Activated T-helper 2 cell treated with anti-CD3 and anti-CD28 coated beads, Interferon-gamma antibody, Interleukin-2, Interleukin-4, amounts not matched to agents 10 μg/mL and 5 μg/mL and 100 μg/mL, durations not matched to agents 14 hours and 24 hours and 36 hours (primary cell): Measurements from ENCODE around the gene DGKE. TPM values are rescaled to one million over a fixed set of nuclear protein-coding genes. Genes with fewer than 3 reads are reported as not detected.
A peak's percentile ranks its signal among the peaks of the same experiment; 100 is the strongest.

Source experiments
- DNase-seq: peaks from one replicate; pipeline ENCODE4 v3.0.0; 2021; ENCODE audit warnings: low spot score
- H3K27ac Mint-ChIP-seq: one replicate; pipeline ENCODE4 v1.8.0; 2021; ENCODE audit warnings: mixed read lengths
- H3K27me3 Mint-ChIP-seq: one replicate; pipeline ENCODE4 v1.8.0; 2021; ENCODE audit warnings: low read depth, mixed read lengths
- H3K36me3 Mint-ChIP-seq: one replicate; pipeline ENCODE4 v1.8.0; 2021; ENCODE audit warnings: low read depth, mixed read lengths
- H3K4me1 Mint-ChIP-seq: one replicate; pipeline ENCODE4 v1.8.0; 2021; ENCODE audit warnings: low read depth, mixed read lengths
- H3K4me3 Mint-ChIP-seq: one replicate; pipeline ENCODE4 v1.8.0; 2021; ENCODE audit warnings: low read depth, mild to moderate bottlenecking, moderate library complexity, mixed read lengths
- H3K9me3 Mint-ChIP-seq: one replicate; pipeline ENCODE4 v1.8.0; 2021; ENCODE audit warnings: mixed read lengths
- intact Hi-C: fragments of 100-400 bp; cut with micrococcal nuclease; formaldehyde crosslinking; loops from one replicate; pipeline ENCODE4 v1.15.1; 2023
- total RNA-seq: library from RNA; stranded (reverse); gene quantifications from 2 replicates; pipeline ENCODE4 v1.2.3, GENCODE V29; 2022

DGKE gene
- total RNA-seq, 1 donor from 2014 or later, result 28.9 TPM

- Mint-ChIP-seq H3K4me3 (no peak overlapping the region), H3K27me3 (no peaks in the 10 kb centered on the region), H3K4me1 (peaks cover 42% of the 10 kb centered on the region), H3K27ac (peak overlapping the region; percentile 19), H3K9me3 (peaks cover 22% of the 10 kb centered on the region), H3K36me3 (peaks cover 10% of the 10 kb centered on the region)
- intact Hi-C loops, result no loop called here
- DNase-seq, result no peak
Measured at GRCh38 chr17:56917559-56918296, 83.8 kb downstream of the DGKE start.

- no peaks in the 10 kb centered on the region for H3K27me3 Mint-ChIP-seq
- peaks cover 42% of the 10 kb centered on the region for H3K4me1 Mint-ChIP-seq
- intact Hi-C loops, result no loop called here
- H3K36me3 Mint-ChIP-seq, result peaks cover 10% of the 10 kb centered on the region
- no peak for DNase-seq
- H3K4me3 Mint-ChIP-seq, result no peak overlapping the region
- H3K9me3 Mint-ChIP-seq, result peaks cover 22% of the 10 kb centered on the region
- H3K27ac Mint-ChIP-seq, result peak overlapping the region; percentile 50
Measured at GRCh38 chr17:56918916-56919315, 85.0 kb downstream of the DGKE start.

Other genes starting within 250 kb of the DGKE start
- gene NOG, start 240.5 kb upstream of the DGKE start, total RNA-seq, result not detected in 2 replicates
- gene C17orf67, start 231 bp upstream of the DGKE start, total RNA-seq, result 3.7 and 4.2 TPM in 2 replicates
- 76.5 and 85.9 TPM in 2 replicates for gene TRIM25, start 79.9 kb downstream of the DGKE start, total RNA-seq
- gene COIL, start 126.9 kb downstream of the DGKE start, total RNA-seq, result 20.3 and 23.1 TPM in 2 replicates
- gene SCPEP1, start 144.0 kb downstream of the DGKE start, total RNA-seq, result 15.8 and 18.1 TPM in 2 replicates